Muscle layer of colon (tissue), 2 donors: ENCODE measurements around the gene PLAC8.
"Not testable (repeated sequence)": the region's sequence is repeated elsewhere in the genome, so short reads cannot be mapped to it uniquely, and the experiment has no call there.

Source experiments
- H3K27ac ChIP-seq: one replicate; pipeline ENCODE4 v1.7.0; 2013; ENCODE audit warnings: low read depth, mild to moderate bottlenecking, low read length, moderate library complexity
- H3K27me3 ChIP-seq, 2 donors: one replicate each; pipeline ENCODE4 v1.7.0; 2013; ENCODE audit warnings: low read length in 2 of 2, mild to moderate bottlenecking in 2 of 2; ENCODE audit not compliant: insufficient read depth in 2 of 2, control insufficient read depth in 1 of 2
- H3K36me3 ChIP-seq: one replicate; pipeline ENCODE4 v1.7.0; 2013; ENCODE audit warnings: mild to moderate bottlenecking, low read length; ENCODE audit not compliant: insufficient read depth
- H3K4me1 ChIP-seq: one replicate; pipeline ENCODE4 v1.7.0; 2013; ENCODE audit warnings: mild to moderate bottlenecking, low read length; ENCODE audit not compliant: insufficient read depth
- H3K4me3 ChIP-seq, 2 donors: one replicate each; pipeline ENCODE4 v1.7.0; 2013; ENCODE audit warnings: low read length in 2 of 2, low read depth in 1 of 2, mild to moderate bottlenecking in 1 of 2, moderate library complexity in 1 of 2
- H3K9ac ChIP-seq: one replicate; pipeline ENCODE4 v1.7.0; 2013; ENCODE audit warnings: low read length
- H3K9me3 ChIP-seq: one replicate; pipeline ENCODE4 v1.7.0; 2013; ENCODE audit warnings: mild to moderate bottlenecking, low read length
- donor health status: abdominal sarcoma.
- donor health status: Adenocarcinoma of cecum.

PLAC8 gene, protein sequence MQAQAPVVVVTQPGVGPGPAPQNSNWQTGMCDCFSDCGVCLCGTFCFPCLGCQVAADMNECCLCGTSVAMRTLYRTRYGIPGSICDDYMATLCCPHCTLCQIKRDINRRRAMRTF

DNA sequence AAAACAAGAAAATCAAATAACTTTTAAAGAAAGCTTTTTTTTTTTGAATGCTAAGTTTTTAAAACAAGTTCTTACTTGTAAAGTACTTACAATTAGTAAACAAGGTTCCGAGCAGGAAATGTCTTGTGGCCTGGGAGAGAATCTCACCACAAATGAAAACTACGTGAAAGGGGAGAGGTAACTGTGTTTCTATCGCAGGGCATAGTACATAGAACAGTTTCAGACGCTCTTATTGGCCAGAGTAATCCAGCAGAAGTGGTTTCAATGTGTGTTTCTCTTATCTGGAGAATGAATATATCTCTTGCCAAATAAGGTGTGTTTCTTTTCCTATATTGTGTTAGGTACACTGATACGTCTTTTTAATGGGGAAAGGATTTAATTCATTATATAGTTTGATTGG lies at the start of gene PLAC8:
Gene PLAC8, minus strand, starts transcription at position 154 of the 400 bp plus-strand sequence. CDS start 6,808 bp downstream, outside the sequence.
- peaks cover 6% of the 10 kb centered on the region for H3K4me1 ChIP-seq
- H3K27ac ChIP-seq, result no peak within 1 kb of the TSS
- no peaks in the 10 kb centered on the region for H3K36me3 ChIP-seq
- no peaks in the 10 kb centered on the region for H3K9me3 ChIP-seq
- no peak within 1 kb of the TSS for H3K4me3 ChIP-seq
- no peak within 1 kb of the TSS for H3K9ac ChIP-seq
- no peaks in the 10 kb centered on the region for H3K27me3 ChIP-seq

DNA sequence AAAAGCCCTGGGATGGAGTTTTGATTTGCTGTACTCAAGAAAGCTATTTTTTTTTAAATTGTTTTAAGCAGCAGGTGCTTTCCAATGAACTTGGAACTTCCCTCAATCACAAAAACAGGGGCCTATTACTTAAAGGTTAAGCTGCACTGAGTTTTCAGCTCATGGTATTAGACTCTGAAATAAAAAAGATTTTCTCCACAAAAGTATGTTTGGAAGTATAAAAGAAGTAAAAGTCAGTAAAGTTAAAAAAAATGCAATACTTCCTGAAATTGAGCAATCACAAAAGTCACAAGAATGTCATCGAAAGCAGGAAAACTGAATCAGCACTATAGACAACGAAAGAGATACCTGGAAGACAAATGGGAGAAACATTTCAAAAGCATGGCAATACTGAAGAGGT lies 38.9 kb upstream of the PLAC8 start:
- Histone ChIP-seq H3K4me1 (no peaks in the 10 kb centered on the region), H3K9me3 (no peaks in the 10 kb centered on the region), H3K27ac (no peak overlapping the region), H3K27me3 (no peaks in the 10 kb centered on the region), H3K9ac (no peak overlapping the region), H3K36me3 (no peaks in the 10 kb centered on the region), H3K4me3 (no peak overlapping the region)

DNA sequence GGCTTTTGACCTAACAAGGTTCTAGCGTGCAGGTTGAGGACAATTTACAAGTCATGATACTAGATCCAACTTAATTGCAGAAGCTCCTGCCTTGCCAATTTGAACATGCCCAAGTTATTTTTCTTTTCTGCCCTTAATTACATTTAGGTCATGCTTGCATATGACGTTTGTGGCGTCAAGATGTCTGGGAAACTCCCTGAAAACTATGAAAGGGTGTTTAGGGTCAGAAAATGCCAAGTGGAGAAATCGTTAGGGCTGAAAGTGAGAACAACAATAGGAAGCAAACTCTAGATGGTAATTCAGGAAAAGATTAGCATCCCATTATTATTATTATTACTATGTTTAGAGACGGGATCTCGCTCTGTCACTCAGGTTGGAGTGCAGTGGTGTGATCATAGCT lies 38.2 kb upstream of the PLAC8 start:
- Histone ChIP-seq H3K4me3 (no peak overlapping the region), H3K4me1 (no peaks in the 10 kb centered on the region), H3K9ac (no peak overlapping the region), H3K27ac (no peak overlapping the region), H3K27me3 (no peaks in the 10 kb centered on the region), H3K9me3 (no peaks in the 10 kb centered on the region), H3K36me3 (no peaks in the 10 kb centered on the region)

DNA sequence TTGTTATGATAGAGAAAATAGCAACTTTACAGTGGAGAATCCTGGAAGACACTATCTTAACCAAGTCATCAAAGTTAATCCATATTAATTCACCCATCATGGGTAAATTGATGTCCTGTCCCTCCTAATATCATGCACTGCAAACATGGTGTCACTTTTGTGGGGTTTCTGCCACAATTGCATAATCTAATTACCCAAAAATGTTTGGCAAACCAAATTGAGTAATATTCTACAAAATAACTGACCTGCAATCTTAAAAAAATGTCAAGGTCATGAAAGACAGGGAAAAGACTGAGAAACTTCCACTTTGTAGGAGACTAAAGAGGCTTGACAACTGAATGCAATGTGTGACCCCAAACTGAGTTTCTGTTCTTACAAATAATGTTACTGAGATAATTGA lies 37.1 kb upstream of the PLAC8 start:
- H3K4me3 ChIP-seq, result no peak overlapping the region
- H3K9ac ChIP-seq, result no peak overlapping the region
- H3K9me3 ChIP-seq, result no peaks in the 10 kb centered on the region

DNA sequence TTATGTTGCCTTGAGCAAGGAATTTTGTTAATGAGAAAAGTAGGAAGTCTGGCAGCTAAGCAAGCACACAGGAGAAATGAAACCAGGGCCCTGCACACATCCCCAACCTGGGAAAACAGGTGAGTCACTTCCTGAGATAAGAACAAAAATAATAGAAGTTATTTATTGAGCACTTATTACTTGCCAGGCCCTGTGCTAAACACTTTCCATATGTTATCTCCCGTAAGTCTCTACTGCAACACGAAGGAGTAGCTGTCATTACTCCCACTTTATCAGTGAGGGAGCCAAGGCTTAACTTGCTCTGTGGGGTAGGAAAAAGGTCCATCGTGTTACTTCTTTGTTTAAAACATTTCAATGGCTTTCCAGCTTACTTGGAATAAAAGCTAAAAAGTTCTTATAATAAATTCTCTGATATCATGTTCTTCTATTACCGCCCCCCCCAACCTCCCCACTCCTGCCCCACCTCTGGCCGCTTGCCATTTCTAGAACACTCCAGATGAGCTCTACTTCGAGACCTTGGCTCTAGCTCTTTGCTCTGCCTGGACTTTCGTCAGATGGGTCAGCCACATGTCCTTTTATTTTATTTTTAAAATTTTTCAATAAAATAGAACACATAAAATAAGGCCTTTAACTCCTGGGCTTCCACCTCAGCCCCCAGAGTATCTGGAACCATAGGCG lies 36.3 kb upstream of the PLAC8 start:
- Histone ChIP-seq H3K9ac (no peak overlapping the region), H3K27me3 (no peaks in the 10 kb centered on the region)

More for the DNA sequence above, 37.1 kb upstream of the PLAC8 start:
- Histone ChIP-seq H3K27ac (no peak overlapping the region), H3K36me3 (no peaks in the 10 kb centered on the region), H3K4me1 (no peaks in the 10 kb centered on the region), H3K27me3 (no peaks in the 10 kb centered on the region)

DNA sequence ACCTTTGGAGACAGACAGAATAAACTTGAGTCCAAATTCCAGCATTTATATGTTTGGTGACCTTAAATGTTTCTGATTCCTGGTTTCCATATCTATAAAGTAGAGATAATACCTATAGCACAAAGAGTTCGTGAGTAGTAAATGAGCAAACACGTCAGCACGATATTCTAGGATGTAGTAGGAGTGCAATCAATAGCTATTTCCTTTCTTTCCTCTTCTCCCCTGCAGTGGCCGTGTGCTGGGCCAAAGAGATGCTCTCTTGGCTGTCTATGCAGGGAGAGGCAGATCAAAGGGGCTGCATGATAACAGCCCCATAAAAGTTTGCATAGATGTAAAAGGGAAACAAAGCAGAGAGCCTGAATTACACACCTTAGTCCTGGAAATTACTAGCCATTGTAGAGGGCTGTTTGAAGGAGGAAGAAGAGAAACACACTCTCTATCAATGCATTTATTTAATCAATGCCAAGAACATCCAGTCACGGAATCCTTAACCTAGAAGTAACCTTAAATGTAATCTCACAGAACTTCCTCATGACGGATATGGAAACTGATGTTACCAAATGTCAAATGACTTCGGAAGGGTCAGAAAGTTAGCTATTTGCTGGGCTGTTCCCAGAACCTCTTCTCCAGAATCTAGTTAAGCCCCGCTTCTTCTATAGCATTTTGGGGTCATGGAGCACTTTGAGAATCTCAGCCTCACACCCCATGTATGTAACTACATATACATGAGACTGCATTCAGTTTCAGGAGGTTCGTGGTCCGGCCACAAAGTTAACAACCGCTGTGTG lies 35.5 kb upstream of the PLAC8 start:
- Histone ChIP-seq H3K4me1 (no peaks in the 10 kb centered on the region), H3K4me3 (no peak overlapping the region), H3K27me3 (no peaks in the 10 kb centered on the region), H3K9ac (no peak overlapping the region), H3K36me3 (no peaks in the 10 kb centered on the region), H3K27ac (no peak overlapping the region), H3K9me3 (no peaks in the 10 kb centered on the region)

More for the DNA sequence above, 36.3 kb upstream of the PLAC8 start:
- no peak overlapping the region for H3K4me3 ChIP-seq
- no peak overlapping the region for H3K27ac ChIP-seq
- H3K9me3 ChIP-seq, result no peaks in the 10 kb centered on the region
- no peaks in the 10 kb centered on the region for H3K36me3 ChIP-seq
- H3K4me1 ChIP-seq, result no peaks in the 10 kb centered on the region

DNA sequence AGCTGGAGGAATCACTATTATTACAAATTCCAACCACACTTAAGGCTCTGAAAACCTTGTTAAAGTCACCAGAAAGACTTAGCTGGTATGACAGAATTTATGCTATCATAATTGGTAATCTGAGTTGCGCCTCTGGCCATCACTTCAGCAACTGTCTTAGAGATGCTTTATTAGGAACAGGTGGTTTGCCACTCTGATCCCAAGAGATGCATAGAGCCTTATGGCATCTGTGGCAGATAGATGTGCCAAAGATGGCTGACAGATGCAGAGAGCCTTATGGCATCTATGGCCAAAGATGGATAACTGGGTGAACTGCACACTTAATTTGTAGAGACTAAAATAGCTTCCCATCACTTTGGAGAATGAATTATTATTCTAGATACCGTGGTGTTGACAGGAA lies 32.3 kb upstream of the PLAC8 start:
- no peaks in the 10 kb centered on the region for H3K36me3 ChIP-seq
- no peaks in the 10 kb centered on the region for H3K9me3 ChIP-seq
- no peaks in the 10 kb centered on the region for H3K4me1 ChIP-seq
- H3K9ac ChIP-seq, result no peak overlapping the region
- H3K27me3 ChIP-seq, result no peaks in the 10 kb centered on the region
- H3K27ac ChIP-seq, result no peak overlapping the region
- H3K4me3 ChIP-seq, result no peak overlapping the region

DNA sequence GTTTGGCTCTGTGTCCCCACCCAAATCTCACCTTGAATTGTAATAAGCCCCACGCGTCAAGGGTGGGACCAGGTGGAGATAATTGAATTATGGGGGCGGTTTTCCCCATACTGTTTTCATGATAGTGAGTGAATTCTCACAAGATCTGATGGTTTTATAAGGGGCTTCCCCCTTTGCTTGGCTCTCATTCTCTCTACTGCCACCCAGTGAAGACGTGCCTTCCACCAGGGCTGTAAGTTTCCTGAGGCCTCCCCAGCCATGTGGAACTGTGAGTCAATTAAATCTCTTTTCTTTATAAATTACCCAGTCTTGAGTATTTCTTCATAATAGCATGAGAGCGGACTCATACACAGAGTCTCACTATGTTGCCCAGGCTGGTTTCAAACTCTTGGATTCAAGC lies 31.2 kb upstream of the PLAC8 start:
- not testable (repeated sequence) for H3K27ac ChIP-seq, H3K27me3 ChIP-seq, H3K4me1 ChIP-seq, H3K9me3 ChIP-seq, H3K9ac ChIP-seq, H3K4me3 ChIP-seq, H3K36me3 ChIP-seq

DNA sequence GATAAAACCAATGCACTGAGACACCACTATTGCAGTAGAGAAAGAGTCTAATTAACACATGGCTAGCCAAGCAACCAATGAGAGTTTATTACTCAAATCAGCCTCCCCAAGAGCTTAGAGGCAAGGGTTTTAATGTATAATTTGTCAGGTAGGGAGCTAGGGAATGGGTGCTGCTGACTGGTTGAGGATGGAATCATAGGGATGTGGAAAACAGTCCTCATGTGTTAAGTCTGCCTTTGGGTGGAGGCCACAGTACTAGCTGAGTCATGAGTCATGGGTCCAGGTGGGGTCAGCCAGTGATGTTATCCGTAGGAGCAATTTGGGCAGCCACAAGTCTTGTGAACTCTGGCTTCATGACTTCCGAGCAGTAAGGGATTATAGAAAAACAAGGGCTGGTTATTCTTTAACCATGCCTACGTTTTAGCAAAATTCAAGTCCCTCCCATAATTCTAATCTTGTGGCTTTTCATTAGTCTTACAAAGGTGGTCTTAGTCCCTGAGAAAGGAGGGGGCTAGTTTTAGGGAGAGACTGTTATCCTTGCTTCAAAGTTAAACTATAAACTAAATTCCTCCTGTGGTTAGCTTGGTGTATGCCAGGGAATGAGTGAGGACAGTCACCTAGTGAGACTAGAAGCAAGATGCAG lies 25.1 kb upstream of the PLAC8 start:
- Histone ChIP-seq H3K36me3 (no peaks in the 10 kb centered on the region), H3K4me3 (no peak overlapping the region), H3K4me1 (no peaks in the 10 kb centered on the region), H3K9ac (no peak overlapping the region), H3K27ac (no peak overlapping the region), H3K27me3 (no peaks in the 10 kb centered on the region), H3K9me3 (no peaks in the 10 kb centered on the region)

DNA sequence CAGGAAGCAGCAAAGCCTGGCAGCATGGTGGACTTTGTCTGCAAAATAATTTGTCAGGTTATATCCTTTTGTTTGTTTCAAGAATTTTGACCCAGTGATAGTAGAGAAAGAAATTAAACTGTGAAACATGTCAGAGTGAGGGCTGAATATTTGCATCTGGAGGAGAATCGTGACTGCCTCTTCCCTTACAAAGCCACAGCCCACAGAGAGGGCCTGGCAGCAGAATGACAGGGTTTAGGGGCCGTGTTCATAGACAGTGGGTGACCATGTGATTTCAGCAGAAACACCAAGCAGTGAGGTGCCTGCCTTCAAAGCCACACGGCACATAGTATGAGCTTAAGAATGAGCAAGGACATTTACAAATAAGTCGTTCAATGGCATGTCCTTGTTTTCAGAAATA lies 24.4 kb upstream of the PLAC8 start:
- Histone ChIP-seq H3K27me3 (no peaks in the 10 kb centered on the region), H3K4me3 (no peak overlapping the region), H3K27ac (no peak overlapping the region), H3K36me3 (no peaks in the 10 kb centered on the region), H3K9me3 (no peaks in the 10 kb centered on the region), H3K4me1 (no peaks in the 10 kb centered on the region), H3K9ac (no peak overlapping the region)

DNA sequence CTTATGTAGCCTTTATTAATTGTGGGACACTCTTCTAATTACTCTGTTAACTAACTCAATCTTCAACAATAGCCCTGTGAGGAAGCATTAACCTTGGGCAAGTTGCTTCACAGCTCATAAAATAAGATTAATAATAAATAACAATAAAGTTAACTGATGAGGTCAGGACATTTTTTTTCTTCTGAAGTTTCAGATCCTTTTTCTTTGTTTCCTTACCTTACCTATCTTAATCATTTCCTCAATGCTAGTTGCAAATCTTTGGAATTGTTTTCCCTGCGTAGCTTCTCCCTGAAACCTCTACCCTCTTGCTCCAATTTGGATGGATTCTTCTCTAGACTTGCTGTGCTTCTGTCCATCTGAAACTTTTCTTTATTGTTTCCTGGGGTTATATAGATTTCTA lies 17.5 kb upstream of the PLAC8 start:
- Histone ChIP-seq H3K9ac (no peak overlapping the region), H3K4me1 (no peaks in the 10 kb centered on the region), H3K27ac (no peak overlapping the region), H3K9me3 (no peaks in the 10 kb centered on the region), H3K36me3 (no peaks in the 10 kb centered on the region), H3K27me3 (no peaks in the 10 kb centered on the region), H3K4me3 (no peak overlapping the region)
